Measurements from ENCODE around the gene PRSS22.

PRSS22 gene

DNA sequence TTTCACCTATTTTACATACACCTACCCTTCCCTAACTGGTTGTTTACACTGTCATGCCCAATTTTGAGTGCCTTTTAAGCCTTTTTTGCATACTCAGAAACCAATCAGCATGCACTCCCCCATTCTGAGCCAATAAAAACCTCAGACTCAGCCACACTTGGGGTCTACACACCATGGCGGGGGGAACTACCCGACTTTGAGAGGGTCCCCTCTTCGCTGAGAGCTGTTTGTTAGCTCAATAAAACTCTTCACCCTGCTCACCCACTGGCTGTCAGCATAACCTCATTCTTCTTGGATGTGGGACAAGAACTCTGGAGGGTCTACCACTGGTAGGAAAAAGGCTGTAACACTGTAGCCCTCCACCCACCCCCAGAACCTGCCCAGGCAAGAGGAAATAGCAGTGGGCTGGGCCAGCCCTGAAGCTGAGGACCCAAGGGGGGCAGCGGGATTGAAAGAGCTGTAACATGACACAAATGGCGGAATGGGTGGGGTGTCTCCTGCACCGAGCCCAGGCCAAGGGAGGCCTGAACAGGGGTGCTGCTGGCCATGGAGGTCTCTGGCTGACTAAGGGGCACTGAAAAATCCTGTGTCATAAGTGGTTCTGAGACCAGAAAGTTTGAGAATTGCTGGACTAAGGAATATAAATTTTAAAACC is 22.0 kb upstream of the PRSS22 start:
- no peak for DNase-seq

DNA sequence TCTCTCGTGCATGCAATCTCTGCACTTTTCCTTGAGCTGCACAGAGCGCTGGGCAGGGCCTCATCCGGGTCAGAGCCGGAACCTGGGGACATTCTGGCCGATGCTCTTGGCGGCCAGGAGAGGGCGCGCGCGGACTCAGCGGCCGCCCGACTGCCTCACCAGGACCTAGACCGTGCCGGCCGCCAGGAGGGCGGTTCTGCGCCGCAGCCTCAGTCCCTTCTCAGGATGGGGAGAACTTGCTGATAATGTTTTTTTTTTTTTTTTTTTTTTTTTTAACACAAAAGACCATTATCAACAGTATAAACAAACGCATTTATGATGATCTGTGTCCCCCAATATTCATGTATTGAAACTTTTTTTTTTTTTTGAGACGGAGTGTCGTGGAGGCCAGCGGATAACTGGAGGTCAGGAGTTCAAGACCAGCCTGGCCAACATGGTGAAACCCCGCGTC is 17.0 kb upstream of the PRSS22 start:
- peak; percentile 87 for DNase-seq

DNA sequence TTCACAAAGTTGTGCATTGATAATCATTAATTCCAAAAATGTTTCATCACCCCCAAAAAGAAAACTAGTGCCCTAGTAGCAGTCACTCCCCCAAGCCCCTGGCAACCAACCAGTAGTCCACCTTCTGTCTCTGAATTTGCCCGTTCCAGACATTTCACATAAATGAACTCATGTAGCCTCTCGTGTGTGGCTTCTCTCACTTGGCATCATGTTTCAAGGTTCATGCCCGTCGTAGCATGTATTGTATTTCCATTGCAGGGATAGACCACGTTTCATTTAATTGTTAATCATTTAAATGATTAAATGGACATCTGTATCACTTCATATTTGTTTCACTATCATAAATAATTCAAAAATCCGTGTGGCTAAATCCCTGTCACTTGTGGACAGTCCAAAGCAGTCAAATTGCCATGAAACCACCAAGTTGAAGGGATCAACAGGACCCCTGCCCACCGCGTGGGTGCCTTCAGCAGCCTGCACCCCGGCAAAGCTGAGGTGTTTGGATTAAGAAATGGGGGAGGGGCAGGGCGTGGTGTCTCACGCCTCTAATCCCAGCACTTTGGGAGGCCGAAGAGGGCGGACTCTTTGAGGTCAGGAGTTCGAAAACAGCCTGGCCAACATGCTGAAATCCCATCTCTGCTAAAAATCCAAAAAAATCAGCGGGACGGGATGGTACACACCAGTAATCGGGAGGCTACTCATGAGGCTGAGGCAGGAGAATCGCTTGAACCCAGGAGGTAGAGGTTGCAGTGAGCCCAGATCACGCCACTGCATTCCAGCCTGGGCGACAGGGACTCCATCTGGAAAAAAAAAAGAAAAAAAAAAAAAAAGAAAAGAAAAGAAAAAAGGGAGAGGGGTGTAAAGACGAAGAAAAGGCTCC is 16.3 kb upstream of the PRSS22 start:
- no peak for DNase-seq

DNA sequence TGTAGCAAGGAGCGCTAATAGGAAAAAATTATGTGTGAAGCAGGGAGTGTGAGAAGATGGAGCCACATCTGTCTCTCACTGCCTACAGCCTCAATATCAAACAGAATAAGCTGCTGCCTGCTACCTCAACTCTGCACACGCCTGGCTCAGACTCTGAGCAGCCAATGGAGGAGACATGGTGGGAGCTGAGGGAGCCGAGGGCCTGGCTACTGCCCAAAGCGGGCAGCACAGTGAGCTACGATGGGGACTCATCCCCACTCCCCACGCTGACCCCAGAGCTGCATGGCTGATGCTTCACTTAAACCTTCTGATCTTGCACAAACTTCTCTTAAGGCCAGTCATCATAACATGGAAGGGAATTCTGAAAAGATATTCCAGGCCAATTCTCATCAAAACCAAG is 14.0 kb upstream of the PRSS22 start:
- DNase-seq: no peak

DNA sequence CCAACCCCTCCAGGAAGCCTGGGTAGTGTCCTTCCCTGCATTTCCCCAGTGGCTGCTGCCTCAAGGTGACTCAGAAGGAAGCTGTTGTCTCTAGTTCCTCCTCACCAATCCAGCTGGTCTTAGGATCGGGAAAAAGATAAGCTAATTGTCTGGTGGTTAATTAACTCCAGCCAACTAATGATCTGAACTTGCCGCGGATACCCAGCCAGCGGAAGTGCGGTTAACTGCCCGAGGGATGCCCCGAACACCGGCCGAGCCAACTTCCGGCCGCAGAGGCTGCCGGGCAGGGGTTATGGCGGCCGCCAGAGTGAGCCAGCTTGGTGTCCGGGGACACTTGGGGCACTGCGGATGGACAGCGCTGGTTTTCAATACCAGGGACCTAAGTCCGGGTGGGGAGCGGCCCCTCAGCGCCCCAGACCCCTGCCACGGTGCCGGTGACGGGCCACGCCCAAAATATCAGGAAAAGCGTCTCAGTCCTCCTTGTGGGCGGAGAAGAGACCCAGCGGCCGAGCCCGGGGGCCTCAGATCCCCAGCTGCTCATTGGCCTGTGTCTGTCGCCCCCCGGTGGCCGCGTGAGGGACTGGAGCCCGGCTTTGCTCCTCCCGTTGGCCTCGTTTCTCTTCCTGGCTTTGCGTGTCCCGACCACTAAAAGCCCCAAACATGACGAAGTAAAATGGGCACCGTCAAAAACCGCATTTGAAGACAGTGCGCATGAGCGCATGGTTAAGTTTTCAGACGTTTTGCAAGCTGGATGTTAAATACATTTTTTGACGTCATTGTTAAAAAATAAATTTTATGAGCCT is 10.2 kb upstream of the PRSS22 start:
- peak; percentile 98 for DNase-seq

DNA sequence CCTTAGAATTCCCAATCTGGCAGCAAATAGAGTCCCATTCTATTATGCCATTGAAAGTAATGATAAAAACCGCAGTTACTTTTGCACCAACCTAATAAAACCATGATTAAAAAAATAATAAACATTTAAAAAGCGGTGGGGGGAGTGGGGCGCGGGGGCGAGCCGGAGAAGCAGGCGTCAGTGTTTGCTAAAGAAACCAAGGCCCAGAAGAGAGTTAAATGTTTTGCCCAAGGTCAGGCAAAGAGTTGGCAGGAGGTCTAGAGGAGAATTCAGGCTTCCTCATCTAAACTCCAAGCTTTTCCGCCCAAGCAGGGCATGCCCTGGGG is 9.7 kb upstream of the PRSS22 start:
- no peak for DNase-seq

DNA sequence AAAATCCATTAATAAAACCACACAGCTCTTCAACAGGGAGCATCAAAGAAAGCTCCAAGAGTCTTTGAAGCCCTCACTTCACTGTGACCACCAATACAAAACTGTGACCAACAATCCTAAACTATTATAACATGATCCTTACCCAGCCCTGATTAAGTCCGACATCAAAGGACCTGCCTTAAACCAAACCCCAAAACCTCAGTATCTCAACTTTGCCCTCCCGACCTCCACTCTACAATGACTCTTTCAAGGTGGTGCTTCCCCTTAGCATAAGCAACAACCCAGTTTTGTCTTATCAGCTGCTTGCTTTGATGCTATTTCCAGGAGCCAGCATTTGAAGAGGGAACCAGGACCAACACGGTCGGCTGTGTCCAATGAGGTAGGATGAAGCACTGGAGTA is 8.5 kb upstream of the PRSS22 start:
- no peak for DNase-seq

DNA sequence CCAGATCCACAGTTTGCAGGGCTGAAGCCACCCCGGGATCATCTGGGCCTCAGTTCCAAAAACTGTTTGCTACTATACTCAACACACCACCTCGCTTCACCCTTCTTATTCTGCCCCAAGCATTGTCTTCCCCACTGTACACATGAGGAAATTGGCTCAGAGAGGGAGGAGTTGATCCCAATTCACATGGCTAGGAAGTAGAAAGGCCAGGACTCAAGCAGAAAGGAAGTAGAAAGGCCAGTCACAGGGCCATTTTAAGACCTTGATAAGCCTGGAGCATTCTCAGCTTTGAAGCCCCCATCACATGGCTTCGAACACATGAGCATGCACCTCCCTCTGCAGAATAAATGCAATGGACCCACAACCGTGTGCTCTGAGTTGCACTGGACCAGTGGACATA is 7.7 kb upstream of the PRSS22 start:
- no peak for DNase-seq

DNA sequence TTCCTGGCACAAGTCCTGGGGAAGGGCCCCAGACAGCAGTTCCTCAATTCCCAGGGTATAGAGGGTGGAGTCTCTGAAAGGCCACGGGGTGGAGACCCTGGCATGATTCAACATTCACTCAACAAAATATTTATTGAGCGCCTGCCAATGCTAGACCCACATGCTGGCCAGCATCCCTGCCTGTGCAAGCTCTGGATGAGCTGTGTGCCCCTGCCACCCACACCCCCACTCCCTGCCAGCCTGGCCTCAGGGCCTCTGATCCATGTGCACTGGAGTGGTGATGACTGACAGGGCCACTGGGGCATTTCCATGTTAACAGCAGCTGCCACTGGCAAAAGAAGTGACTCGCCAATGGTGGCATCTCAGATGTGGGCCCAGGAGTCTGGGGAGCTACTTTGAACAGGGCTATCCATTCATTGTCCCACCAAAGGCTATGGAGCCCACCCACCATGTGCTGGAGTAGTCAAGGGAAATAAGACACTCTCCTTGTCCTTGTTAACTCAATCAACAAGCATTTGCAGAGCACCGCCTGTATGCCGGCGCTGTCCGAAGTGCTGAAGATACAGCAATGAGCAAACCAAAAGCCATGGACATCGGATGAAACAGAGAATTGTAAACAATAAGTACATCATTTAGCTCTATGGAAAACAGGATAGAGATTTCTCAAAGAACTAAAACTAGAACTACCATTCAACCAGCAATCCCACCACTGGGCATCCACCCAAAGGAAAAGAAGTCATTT is 3.0 kb upstream of the PRSS22 start:
- peak; percentile 51 for DNase-seq

DNA sequence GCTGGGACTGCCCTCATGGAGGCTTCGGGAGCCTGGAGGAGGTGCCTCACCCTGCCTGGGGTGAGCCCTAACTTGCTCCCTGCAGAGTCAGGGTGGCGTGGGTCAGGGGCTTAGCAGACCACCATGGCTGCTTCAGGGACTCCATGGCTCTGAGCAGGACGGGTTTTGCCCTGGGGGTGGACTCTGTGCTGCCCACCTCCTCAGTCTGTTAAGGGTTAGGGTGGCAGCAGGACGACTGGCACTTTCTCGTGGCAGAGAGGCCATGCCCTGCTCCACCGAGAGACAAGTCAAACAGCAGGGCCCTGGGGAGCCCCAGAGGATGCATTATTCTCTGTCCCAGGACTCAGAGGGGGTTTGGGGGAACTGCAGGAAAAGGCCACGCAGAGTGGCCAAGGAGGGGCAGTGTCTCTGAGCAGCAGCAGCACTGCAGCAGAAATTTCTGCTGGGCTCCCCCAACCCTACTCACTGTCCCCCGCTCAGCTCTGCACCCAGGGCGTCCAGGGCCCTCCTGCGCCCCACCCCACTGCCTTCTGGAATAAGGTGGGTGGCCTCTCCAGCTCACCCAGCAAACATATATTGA is 1.8 kb upstream of the PRSS22 start:
- peak; percentile 46 for DNase-seq

DNA sequence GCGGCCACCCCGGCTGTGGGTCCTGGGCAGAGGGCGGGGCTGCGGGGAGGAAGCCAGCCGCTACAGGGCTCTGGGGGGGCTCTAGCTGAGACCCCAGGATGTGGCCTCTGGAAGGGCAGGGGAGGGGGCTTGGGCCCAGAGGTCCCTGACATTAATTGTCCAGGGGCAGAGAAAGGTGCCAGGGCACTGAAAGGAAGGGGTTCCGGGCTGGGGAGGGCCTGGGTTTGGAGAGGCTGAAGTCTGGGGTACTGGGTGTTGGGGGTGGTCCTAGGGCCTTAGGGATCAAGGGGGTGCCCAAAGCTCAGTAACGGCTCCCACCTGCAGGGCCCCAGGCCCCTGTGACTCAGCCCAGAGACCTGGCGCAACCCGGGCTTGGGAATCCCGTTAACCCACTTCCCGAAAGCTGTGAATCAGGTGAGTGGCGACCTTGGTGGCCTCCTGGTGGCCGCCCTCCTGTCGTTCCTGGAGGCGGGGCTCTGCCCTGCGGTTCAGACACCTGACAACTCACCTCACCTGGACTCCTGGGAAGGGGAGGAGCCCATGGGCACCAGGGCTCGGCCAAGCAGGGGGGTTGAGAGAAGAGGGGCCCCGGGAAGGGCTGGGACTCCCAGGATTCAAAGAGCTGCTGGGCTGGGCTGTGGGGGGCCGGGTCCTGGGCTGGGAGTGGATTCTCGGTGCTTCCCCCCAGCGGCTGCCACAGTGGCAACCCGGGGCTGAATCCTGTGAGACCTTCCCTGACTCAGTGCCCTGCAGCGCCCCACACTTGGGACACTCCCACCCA is 465 bp upstream of the PRSS22 start:
- DNase-seq: peak; percentile 53

DNA sequence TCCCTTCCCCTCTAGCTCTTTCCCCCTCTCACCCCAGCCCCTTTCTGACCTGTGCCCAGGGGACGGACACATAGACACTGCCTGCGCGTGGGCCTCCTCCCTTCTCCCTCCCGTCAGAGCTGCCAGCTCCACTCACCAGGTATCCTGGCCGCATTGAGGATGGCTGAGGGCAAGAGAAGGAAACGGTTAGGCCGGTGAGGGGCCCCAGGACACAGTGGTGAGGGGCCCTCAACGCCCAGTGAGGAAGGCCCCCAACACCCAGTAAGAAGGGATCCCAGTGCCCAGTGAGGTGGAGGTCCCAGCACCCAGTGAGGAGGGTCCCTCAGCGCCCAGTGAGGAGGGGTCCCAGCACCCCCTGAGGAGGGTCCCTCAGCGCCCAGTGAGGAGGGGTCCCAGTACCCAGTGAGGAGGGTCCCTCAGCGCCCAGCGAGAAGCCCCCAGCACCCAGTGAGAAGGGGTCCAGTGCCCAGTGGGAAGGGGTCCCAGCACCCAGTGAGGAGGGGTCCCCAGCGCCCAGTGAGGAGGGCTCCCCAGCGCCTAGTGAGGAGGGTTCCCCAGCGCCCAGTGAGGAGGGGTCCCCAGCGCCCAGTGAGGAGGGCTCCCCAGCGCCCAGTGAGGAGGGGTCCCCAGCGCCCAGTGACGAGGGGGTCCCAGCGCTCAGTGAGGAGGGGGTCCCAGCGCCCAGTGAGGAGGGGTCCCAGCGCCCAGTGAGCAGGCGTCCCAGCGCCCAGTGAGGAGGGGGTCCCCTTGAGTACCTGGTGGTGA is 1.1 kb downstream of the PRSS22 start:
- DNase-seq: no peak

DNA sequence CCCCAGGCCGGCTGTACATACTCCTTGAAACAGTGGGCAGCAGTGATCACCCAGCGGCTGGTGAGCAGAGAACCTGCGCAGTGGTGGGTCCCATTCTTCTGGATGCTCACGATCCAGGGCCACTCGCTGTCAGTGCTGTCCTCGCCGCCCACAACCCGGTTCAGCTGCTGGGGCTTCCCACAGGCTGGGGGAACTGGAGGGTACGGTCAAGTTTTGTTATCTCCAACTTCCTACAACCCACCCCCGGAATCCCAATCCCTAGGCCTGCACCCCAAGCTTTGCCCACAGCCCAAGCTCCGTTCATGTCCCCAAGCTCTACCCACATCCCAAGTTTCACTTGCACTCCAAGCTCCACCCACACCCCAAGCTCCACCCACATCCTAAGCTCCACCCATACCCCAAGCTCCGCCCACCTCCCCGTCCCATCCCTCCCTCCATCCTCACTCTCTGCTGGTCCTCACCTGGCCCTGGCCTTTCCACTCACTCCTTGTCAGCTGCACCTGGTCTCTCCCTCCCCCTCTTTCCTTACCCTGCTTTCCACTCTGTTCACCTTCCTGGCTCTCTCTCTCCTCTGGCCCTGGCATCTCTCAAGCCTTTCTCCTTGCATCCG is 1.8 kb downstream of the PRSS22 start:
- peak; percentile 62 for DNase-seq

DNA sequence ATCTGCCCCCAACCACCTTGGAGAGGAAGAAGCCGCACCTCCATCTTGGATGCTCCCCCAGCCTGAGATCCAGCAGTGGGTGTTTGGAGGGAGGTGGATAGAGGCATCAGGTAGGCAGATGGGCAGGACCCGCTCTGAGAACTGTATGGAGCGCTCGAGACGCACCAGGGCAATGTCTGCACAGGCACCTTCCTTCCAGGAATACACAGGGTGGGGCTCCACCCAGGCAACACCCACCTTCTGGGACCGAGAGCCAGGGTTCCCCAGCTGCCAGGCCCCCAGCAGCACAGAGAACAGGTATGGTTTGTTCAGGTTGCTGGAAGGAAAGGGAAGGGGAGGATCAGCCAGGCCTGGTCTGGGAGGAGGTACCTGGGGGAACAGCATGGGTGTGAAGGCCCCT is 2.4 kb downstream of the PRSS22 start:
- DNase-seq: no peak

DNA sequence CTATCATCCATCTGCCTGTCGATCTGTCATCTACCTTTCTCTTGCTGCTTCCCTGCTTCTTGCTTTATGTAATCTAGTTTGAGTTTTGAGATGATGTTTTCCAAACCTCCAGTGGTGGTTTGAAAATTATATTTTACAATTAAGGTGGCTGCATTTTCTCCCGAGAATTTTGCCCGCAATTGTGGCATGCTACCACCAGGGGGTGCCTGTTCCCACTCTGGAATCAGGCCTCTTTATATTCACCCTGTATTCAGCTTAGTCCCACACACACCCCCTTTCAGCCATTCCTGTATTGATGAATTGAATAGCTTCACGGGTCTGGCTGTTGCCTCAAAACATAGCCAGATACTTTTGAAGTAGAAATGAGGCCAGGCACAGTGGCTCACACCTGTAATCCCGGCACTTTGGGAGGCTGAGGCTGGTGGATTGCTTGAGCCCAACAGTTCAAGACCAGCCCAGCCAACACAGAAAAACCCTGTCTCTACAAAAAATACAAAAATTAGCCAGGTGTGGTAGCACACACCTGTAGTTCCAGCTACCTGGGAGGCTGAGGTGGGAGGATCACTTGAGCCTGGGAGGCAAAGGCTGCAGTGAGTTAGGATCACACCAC is 3.2 kb downstream of the PRSS22 start:
- DNase-seq: peak; percentile 69

DNA sequence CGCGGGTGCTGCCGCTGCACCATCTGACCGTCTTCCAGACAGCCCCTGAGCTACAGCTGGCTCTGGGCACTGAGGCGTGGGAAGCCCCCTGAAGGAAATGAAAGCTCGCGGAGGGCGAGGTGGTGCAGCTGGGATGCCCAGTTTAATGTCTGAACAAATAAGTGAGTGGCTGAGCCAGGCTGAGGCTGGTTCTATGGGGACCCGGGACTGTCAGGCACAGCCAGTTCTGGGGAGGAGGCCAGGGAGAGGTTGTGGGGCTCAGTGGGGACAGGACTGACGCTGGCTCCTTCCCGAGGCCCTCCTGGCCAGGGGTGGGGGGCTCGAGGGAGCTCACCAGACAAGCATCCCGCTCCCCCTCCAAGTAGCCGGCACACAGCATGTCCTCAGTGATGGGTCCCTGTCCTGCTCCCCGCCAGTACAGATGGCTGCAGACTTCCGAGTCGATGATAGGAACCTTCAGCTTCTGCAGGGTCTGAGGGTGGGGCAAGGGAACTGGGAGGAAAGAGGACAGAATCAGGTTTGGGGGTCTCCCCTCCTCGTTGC is 4.4 kb downstream of the PRSS22 start:
- peak; percentile 48 for DNase-seq

DNA sequence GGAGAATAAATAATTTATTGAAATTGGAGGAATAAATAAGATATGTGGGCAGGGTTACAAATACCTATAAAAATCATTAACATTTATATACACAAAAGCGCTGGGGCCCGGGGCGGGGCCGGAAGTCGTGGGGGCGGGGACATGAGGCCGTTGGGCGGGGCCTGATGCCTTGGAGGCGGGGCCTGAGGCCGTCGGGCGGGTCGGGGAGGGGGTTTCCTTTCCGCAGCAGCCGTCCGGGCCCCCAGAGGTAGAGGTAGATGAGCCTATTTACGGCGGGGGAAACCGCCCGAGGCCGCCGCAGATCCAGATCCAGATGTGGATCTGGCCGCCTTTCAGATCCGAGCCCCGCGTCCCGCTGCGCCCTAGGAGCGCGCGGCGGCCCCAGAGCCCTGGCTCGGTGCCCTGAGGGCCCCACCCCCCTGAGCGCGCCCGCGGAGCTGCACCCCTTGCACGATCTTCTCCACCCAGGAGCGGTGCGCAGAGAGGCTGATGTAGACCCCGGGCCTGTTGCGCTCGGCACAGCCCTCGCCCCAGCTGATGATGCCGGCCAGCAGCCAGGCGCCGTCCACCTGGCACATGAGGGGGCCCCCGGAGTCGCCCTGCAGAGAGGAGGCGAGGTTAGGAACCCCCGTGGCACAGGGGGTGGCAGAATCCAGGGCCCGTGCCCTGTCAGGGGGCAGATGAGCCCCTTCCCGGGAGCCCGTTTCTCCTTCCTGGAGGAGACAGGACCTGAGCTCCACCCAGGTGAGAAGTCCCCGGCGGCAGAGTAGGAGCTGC is 5.1 kb downstream of the PRSS22 start:
- no peak for DNase-seq

DNA sequence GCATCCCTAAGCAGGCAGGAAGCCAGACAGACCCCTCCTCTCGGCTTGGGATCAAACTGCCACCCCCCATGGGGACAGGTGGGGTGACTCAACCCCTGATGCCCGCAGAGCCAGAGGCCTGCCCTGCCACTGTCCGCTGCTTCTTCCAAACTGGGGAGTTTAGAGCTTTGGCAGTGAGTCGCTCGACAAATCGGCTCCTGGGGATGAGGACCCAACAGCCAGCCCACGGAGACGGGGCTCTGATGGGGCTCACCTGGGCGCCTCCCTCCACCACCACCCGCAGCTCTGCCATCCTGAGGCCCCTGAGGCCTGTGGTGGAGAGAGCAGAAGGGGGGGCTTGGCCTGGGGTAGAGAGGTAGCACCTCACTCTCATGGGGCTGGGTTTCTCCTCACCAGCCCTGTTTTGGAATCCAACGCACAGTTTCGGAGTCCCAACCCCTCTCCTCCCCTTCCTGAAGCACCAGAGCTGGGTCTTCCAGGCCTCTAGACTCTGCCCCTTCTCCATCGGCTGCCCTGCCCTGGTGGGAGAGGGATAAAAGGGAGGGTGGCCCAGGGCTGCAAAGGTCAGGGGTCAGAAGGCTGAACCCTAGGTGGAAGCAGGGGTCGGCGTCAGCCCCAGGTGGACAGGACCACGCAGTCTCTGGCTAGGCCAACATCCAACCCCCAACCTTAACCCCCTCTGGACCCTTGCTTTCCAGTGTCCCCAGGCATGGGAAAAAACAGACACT is 5.8 kb downstream of the PRSS22 start:
- DNase-seq: no peak

All from activated CD8-positive, alpha-beta memory T cell treated with anti-CD3 and anti-CD28 coated beads, Interleukin-2, amount 50 U/mL, for 48 hours (primary cell).